ENCODE results near the gene FOXF1. TPM values are rescaled to one million over a fixed set of nuclear protein-coding genes. Genes with fewer than 3 reads are reported as not detected.
A peak's percentile ranks its signal among the peaks of the same experiment; 100 is the strongest.

Gene FOXF1
- total RNA-seq, 1 donor from 2014 or later, result not detected

DNA sequence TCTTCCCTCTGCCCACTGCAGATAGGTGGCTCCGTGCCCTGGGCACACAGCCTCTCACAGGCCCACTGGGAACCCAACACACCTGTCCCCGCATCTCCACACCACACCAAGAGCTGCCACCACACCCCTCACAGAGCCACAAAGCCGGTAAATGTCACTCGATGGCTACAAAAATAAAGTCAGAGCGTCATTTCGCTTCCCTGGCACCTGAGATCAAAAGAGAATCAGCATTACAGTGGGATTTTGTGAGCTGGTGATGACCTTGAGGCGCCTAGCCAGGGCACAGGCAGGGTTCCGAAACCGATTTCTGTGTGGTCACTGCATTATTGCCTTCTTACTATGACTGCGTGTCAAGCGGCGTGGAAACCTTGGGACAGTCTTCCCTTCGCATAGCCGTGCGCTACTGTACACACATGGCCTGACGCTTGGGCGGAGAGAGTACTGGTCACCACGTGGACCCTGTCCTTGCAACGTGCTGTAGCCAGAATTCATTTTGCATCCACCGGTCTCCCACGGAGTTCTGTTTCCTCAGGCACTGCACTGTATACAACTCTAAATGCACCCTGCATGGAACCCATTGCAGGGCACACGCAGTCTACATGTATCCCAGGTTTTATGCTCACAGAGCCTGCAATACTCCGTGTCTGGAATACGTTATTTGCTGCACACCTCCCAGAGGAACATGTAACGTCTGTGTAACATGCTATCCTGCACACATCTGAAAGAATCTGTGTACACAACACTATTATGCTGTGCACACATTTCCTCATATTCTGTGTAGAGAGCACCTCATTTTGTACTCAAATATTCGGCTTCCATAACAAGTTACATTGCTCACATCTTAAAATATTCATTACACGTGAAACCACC, 5.8 kb upstream of the FOXF1 start:
- no peaks in the 10 kb centered on the region for H3K36me3 Mint-ChIP-seq
- H3K4me3 ChIP-seq, result no peak overlapping the region
- peaks cover 22% of the 10 kb centered on the region for H3K4me1 Mint-ChIP-seq
- TF ChIP-seq, protein P1, sequence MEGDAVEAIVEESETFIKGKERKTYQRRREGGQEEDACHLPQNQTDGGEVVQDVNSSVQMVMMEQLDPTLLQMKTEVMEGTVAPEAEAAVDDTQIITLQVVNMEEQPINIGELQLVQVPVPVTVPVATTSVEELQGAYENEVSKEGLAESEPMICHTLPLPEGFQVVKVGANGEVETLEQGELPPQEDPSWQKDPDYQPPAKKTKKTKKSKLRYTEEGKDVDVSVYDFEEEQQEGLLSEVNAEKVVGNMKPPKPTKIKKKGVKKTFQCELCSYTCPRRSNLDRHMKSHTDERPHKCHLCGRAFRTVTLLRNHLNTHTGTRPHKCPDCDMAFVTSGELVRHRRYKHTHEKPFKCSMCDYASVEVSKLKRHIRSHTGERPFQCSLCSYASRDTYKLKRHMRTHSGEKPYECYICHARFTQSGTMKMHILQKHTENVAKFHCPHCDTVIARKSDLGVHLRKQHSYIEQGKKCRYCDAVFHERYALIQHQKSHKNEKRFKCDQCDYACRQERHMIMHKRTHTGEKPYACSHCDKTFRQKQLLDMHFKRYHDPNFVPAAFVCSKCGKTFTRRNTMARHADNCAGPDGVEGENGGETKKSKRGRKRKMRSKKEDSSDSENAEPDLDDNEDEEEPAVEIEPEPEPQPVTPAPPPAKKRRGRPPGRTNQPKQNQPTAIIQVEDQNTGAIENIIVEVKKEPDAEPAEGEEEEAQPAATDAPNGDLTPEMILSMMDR (IDR thresholded peaks at IDR 0.05), result no peak
- TF ChIP-seq EZH2phosphoT487 (IDR thresholded peaks at IDR 0.05) (peak; percentile 86), EZH2 (IDR thresholded peaks at IDR 0.05) (peak; percentile 80)
- peak overlapping the region; percentile 29 for H3K27ac Mint-ChIP-seq
- H3K9me3 ChIP-seq (ENCODE audit: low read depth), result no peaks in the 10 kb centered on the region
- H3K36me3 ChIP-seq, result no peaks in the 10 kb centered on the region
- peaks cover 100% of the 10 kb centered on the region for H3K27me3 ChIP-seq
- H3K27ac ChIP-seq, result no peak overlapping the region
- H3F3A ChIP-seq (ENCODE audit: low read depth), result peaks cover 7% of the 10 kb centered on the region
- peaks cover 7% of the 10 kb centered on the region for H3K4me1 ChIP-seq
- H3K4me3 Mint-ChIP-seq, result peak overlapping the region; percentile 70
- H3K79me2 ChIP-seq (ENCODE audit: low read depth), result no peaks in the 10 kb centered on the region
- H3K4me2 ChIP-seq, result no peak overlapping the region
- H3K9me3 Mint-ChIP-seq, result no peaks in the 10 kb centered on the region
- H4K20me1 ChIP-seq (ENCODE audit: low read depth), result peaks cover 99% of the 10 kb centered on the region
- H3K27me3 Mint-ChIP-seq (ENCODE audit: insufficient read depth, low read depth), result peaks cover 88% of the 10 kb centered on the region
- H3K9ac ChIP-seq, result no peak overlapping the region
- H2AFZ ChIP-seq (replicated peaks), result no peak overlapping the region
- DNase-seq (ENCODE audit: low spot score), result no peak

GRCh38 chr16:86505185-86505898, 5.0 kb upstream of the FOXF1 start:
- DNase-seq (ENCODE audit: low spot score), result peak; percentile 68
- TF ChIP-seq, protein P1 (IDR thresholded peaks at IDR 0.05), result no peak
- TF ChIP-seq EZH2 (IDR thresholded peaks at IDR 0.05) (peak; percentile 90), EZH2phosphoT487 (IDR thresholded peaks at IDR 0.05) (peak; percentile 79)
- Mint-ChIP-seq H3K27me3 (ENCODE audit: insufficient read depth, low read depth) (peaks cover 82% of the 10 kb centered on the region), H3K4me1 (peaks cover 20% of the 10 kb centered on the region), H3K4me3 (peak overlapping the region; percentile 70), H3K27ac (peak overlapping the region; percentile 29), H3K36me3 (no peaks in the 10 kb centered on the region), H3K9me3 (no peaks in the 10 kb centered on the region)
- Histone ChIP-seq H3K9ac (no peak overlapping the region), H3K4me1 (peaks cover 11% of the 10 kb centered on the region), H2AFZ (replicated peaks) (no peak overlapping the region), H3K27me3 (peaks cover 100% of the 10 kb centered on the region), H4K20me1 (ENCODE audit: low read depth) (peaks cover 98% of the 10 kb centered on the region), H3K27ac (no peak overlapping the region), H3K4me2 (peak overlapping the region; percentile 37), H3F3A (ENCODE audit: low read depth) (peaks cover 12% of the 10 kb centered on the region), H3K9me3 (ENCODE audit: low read depth) (no peaks in the 10 kb centered on the region), H3K36me3 (no peaks in the 10 kb centered on the region), H3K79me2 (ENCODE audit: low read depth) (no peaks in the 10 kb centered on the region), H3K4me3 (no peak overlapping the region)

DNA sequence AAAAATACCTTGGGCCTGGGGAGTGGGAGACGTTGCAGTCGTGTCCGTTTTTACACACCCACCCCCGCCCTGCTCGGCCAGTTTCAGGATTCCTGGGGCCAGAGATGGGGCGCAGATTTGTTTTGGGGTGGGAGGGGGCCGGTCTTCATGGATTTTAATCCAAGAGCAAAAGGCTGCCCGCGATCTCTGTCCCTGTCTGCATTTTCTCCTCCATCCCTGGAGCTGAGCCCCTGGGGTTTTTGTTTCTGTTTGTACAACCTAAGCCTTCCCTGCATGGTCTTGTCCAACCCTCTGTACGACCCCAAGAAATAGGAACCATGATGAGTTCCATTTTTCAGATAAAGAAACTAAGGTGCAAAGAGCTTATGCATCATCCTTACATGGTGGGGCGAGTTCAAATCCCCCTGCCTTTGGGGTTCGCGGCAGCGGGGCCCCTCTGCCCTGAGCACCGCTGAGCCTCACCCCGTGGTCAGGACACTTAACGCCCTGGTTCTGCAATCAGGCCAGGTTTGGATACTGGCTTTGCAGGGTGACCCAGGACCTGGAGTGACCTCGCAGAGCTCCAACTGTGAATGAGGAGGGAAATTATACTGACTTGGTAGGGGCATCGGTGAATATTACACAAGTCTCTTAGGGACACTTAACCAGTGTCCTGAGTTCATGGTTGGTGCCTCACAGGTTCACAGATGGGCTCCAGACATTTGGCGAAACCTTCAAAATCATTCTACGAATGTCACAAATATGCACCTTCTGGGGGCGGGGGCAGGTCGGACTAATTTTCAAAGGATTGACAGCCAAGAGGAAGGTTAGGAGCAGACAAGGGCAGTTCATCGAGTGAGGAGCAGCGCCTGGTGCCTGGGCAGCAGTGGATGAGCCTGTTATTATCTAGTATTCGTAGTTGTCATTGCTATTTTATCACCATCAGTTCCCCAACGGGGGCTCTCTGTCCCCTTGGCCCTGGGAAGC, 4.1 kb upstream of the FOXF1 start:
- Histone ChIP-seq H3F3A (ENCODE audit: low read depth) (peaks cover 18% of the 10 kb centered on the region), H3K4me2 (no peak overlapping the region), H2AFZ (replicated peaks) (no peak overlapping the region), H3K36me3 (no peaks in the 10 kb centered on the region), H3K27ac (no peak overlapping the region), H3K4me3 (no peak overlapping the region), H3K27me3 (peaks cover 100% of the 10 kb centered on the region), H4K20me1 (ENCODE audit: low read depth) (peaks cover 98% of the 10 kb centered on the region), H3K79me2 (ENCODE audit: low read depth) (no peaks in the 10 kb centered on the region), H3K9me3 (ENCODE audit: low read depth) (no peaks in the 10 kb centered on the region), H3K4me1 (peaks cover 11% of the 10 kb centered on the region), H3K9ac (no peak overlapping the region)
- H3K27me3 Mint-ChIP-seq (ENCODE audit: insufficient read depth, low read depth), result peaks cover 77% of the 10 kb centered on the region
- no peak overlapping the region for H3K27ac Mint-ChIP-seq
- H3K4me1 Mint-ChIP-seq, result peaks cover 22% of the 10 kb centered on the region
- no peak for DNase-seq (ENCODE audit: low spot score)
- no peaks in the 10 kb centered on the region for H3K9me3 Mint-ChIP-seq
- TF ChIP-seq, protein P1 (IDR thresholded peaks at IDR 0.05), result no peak
- TF ChIP-seq EZH2phosphoT487 (IDR thresholded peaks at IDR 0.05) (peak; percentile 73), EZH2 (IDR thresholded peaks at IDR 0.05) (peak; percentile 79)
- H3K4me3 Mint-ChIP-seq, result peak overlapping the region; percentile 39
- H3K36me3 Mint-ChIP-seq, result no peaks in the 10 kb centered on the region

All from neural progenitor cell (in vitro differentiated cells).